ENCODE results near the gene CCDC91. TPM values are rescaled to one million over a fixed set of nuclear protein-coding genes. Genes with fewer than 3 reads are reported as not detected.

Gene CCDC91
- polyA plus RNA-seq, 1 donor from 2014 or later, result 11.6 TPM

GRCh38 chr12:28235985-28236384, 45.7 kb downstream of the CCDC91 start:
- H3K4me3 ChIP-seq (ENCODE audit: low read length), result no peak overlapping the region
- no peak overlapping the region for H3K27ac ChIP-seq (ENCODE audit: low read length)
- H3K27me3 ChIP-seq (ENCODE audit: insufficient read depth, low read depth, low read length), result no peaks in the 10 kb centered on the region
- no peak overlapping the region for H3K4me2 ChIP-seq (ENCODE audit: low read length)
- no peak overlapping the region for H2AFZ ChIP-seq (ENCODE audit: low read depth, low read length)
- H3K9me3 ChIP-seq (ENCODE audit: low read length), result no peaks in the 10 kb centered on the region
- H4K20me1 ChIP-seq (ENCODE audit: insufficient read depth), result no peaks in the 10 kb centered on the region
- no peak for TF ChIP-seq EZH2 (IDR thresholded peaks at IDR 0.05; ENCODE audit: borderline replicate concordance, insufficient read depth, low read length, poor library complexity, severe bottlenecking)
- TF ChIP-seq RAD21 (conservative IDR thresholded peaks at IDR 0.05), result no peak
- H3K9ac ChIP-seq (ENCODE audit: low read length), result no peak overlapping the region
- H3K79me2 ChIP-seq (replicated peaks; ENCODE audit: insufficient read depth, low read length), result peaks cover 4% of the 10 kb centered on the region
- no peaks in the 10 kb centered on the region for H3K36me3 ChIP-seq (ENCODE audit: insufficient read depth, low read length)
- no peaks in the 10 kb centered on the region for H3K9me2 ChIP-seq (ENCODE audit: insufficient read depth, low read length)
- H3F3A ChIP-seq (ENCODE audit: insufficient read depth, low read length, poor library complexity, severe bottlenecking), result no peaks in the 10 kb centered on the region

- Histone ChIP-seq H4K20me1 (ENCODE audit: insufficient read depth) (no peaks in the 10 kb centered on the region), H3K4me2 (ENCODE audit: low read length) (no peak overlapping the region), H3K9me2 (ENCODE audit: insufficient read depth, low read length) (no peaks in the 10 kb centered on the region), H3K9me3 (ENCODE audit: low read length) (no peaks in the 10 kb centered on the region), H2AFZ (ENCODE audit: low read depth, low read length) (no peak overlapping the region), H3K4me3 (ENCODE audit: low read length) (no peak overlapping the region), H3K36me3 (ENCODE audit: insufficient read depth, low read length) (no peaks in the 10 kb centered on the region), H3K27ac (ENCODE audit: low read length) (no peak overlapping the region), H3K79me2 (replicated peaks; ENCODE audit: insufficient read depth, low read length) (peaks cover under 1% of the 10 kb centered on the region), H3F3A (ENCODE audit: insufficient read depth, low read length, poor library complexity, severe bottlenecking) (no peaks in the 10 kb centered on the region), H3K27me3 (ENCODE audit: insufficient read depth, low read depth, low read length) (no peaks in the 10 kb centered on the region), H3K9ac (ENCODE audit: low read length) (no peak overlapping the region)
- TF ChIP-seq EZH2 (IDR thresholded peaks at IDR 0.05; ENCODE audit: borderline replicate concordance, insufficient read depth, low read length, poor library complexity, severe bottlenecking) (no peak), REST (IDR thresholded peaks at IDR 0.05; ENCODE audit: borderline replicate concordance) (no peak), SMC3 (conservative IDR thresholded peaks at IDR 0.05; ENCODE audit: poor library complexity) (no peak), EP300 (conservative IDR thresholded peaks at IDR 0.05; ENCODE audit: poor library complexity, severe bottlenecking) (no peak), POLR2AphosphoS5 (IDR thresholded peaks at IDR 0.05) (no peak), RAD21 (conservative IDR thresholded peaks at IDR 0.05) (no peak), CTCF (IDR thresholded peaks at IDR 0.05; ENCODE audit: poor library complexity, severe bottlenecking) (no peak), TAF1 (IDR thresholded peaks at IDR 0.05; ENCODE audit: low read depth) (no peak), MXI1 (conservative IDR thresholded peaks at IDR 0.05; ENCODE audit: poor library complexity, severe bottlenecking) (no peak)
Measured at GRCh38 chr12:28237423-28237822, 47.2 kb downstream of the CCDC91 start.

- Histone ChIP-seq H3K9ac (ENCODE audit: low read length) (no peak overlapping the region), H2AFZ (ENCODE audit: low read depth, low read length) (no peak overlapping the region), H3K4me3 (ENCODE audit: low read length) (no peak overlapping the region), H3F3A (ENCODE audit: insufficient read depth, low read length, poor library complexity, severe bottlenecking) (no peaks in the 10 kb centered on the region), H3K79me2 (replicated peaks; ENCODE audit: insufficient read depth, low read length) (no peaks in the 10 kb centered on the region), H3K27me3 (ENCODE audit: insufficient read depth, low read depth, low read length) (no peaks in the 10 kb centered on the region), H3K36me3 (ENCODE audit: insufficient read depth, low read length) (no peaks in the 10 kb centered on the region), H3K9me3 (ENCODE audit: low read length) (no peaks in the 10 kb centered on the region), H3K27ac (ENCODE audit: low read length) (no peak overlapping the region), H3K9me2 (ENCODE audit: insufficient read depth, low read length) (no peaks in the 10 kb centered on the region), H4K20me1 (ENCODE audit: insufficient read depth) (no peaks in the 10 kb centered on the region), H3K4me2 (ENCODE audit: low read length) (no peak overlapping the region)
- no peak for TF ChIP-seq REST (IDR thresholded peaks at IDR 0.05; ENCODE audit: borderline replicate concordance)
- no peak for TF ChIP-seq EZH2 (IDR thresholded peaks at IDR 0.05; ENCODE audit: borderline replicate concordance, insufficient read depth, low read length, poor library complexity, severe bottlenecking)
- no peak for TF ChIP-seq POLR2AphosphoS5 (IDR thresholded peaks at IDR 0.05)
- TF ChIP-seq RAD21 (conservative IDR thresholded peaks at IDR 0.05), result no peak
- no peak for TF ChIP-seq EP300 (conservative IDR thresholded peaks at IDR 0.05; ENCODE audit: poor library complexity, severe bottlenecking)
- TF ChIP-seq CTCF (IDR thresholded peaks at IDR 0.05; ENCODE audit: poor library complexity, severe bottlenecking), result no peak
- no peak for TF ChIP-seq MXI1 (conservative IDR thresholded peaks at IDR 0.05; ENCODE audit: poor library complexity, severe bottlenecking)
Measured at GRCh38 chr12:28239918-28240317, 49.7 kb downstream of the CCDC91 start.

All from neural cell (in vitro differentiated cells).